Activated CD4-positive, alpha-beta T cell treated with anti-CD3 and anti-CD28 coated beads, Interleukin-2, amount 10 ng/mL, durations not matched to agents 7 days and 5 days (primary cell): Measurements from ENCODE around the gene KRTAP5-10. TPM values are rescaled to one million over a fixed set of nuclear protein-coding genes. Genes with fewer than 3 reads are reported as not detected.
"Not testable (repeated sequence)": the region's sequence is repeated elsewhere in the genome, so short reads cannot be mapped to it uniquely, and the experiment has no call there.

Experiments used
- CTCF ChIA-PET: fragments of 350-600 bp; sonication (Branson Sonifier 250); formaldehyde crosslinking; loops from one replicate; lab custom pipeline; 2021; ENCODE audit warnings: antibody characterized with exemption; lab: Charles Lee
- POLR2A ChIA-PET: fragments of 350-600 bp; sonication (Branson Sonifier 250); formaldehyde crosslinking; loops from one replicate; lab custom pipeline; 2021; ENCODE audit warnings: antibody characterized with exemption; lab: Charles Lee
- DNase-seq: peaks from one replicate; pipeline ENCODE4 v3.0.0-alpha.2; 2020
- H3K27ac Mint-ChIP-seq: one replicate; pipeline ENCODE4 v1.8.0; 2021; ENCODE audit warnings: mild to moderate bottlenecking, moderate library complexity, mixed read lengths
- H3K27me3 Mint-ChIP-seq: one replicate; pipeline ENCODE4 v1.8.0; 2021; ENCODE audit warnings: mixed read lengths
- H3K36me3 Mint-ChIP-seq: one replicate; pipeline ENCODE4 v1.8.0; 2021; ENCODE audit warnings: low read depth, mixed read lengths
- H3K4me1 Mint-ChIP-seq: one replicate; pipeline ENCODE4 v1.8.0; 2021; ENCODE audit warnings: mixed read lengths
- H3K4me3 Mint-ChIP-seq: one replicate; pipeline ENCODE4 v1.8.0; 2021; ENCODE audit warnings: mild to moderate bottlenecking, moderate library complexity, mixed read lengths
- H3K9me3 Mint-ChIP-seq: one replicate; pipeline ENCODE4 v1.8.0; 2021; ENCODE audit warnings: mixed read lengths
- total RNA-seq, 2 experiments: library from RNA; stranded (reverse); gene quantifications; one replicate each; pipeline ENCODE4 v1.2.3, GENCODE V29; 2021

The KRTAP5-10 gene
- total RNA-seq, 2 experiments from 2014 or later = not detected

- DNase-seq = no peak
- Mint-ChIP-seq H3K27me3 (peaks cover 5% of the 10 kb centered on the region), H3K4me3 (no peak overlapping the region), H3K36me3 (no peaks in the 10 kb centered on the region), H3K4me1 (no peaks in the 10 kb centered on the region), H3K27ac (no peak overlapping the region), H3K9me3 (no peaks in the 10 kb centered on the region)
- ChIA-PET POLR2A (no interaction called here), CTCF (no interaction called here)
Observed at GRCh38 chr11:71568704-71569349, 3.5 kb downstream of the KRTAP5-10 start.

GRCh38 chr11:71571101-71571850 is 5.9 kb downstream of the KRTAP5-10 start:
- not testable (repeated sequence) for H3K4me3 Mint-ChIP-seq

GRCh38 chr11:71572811-71573210 is 7.4 kb downstream of the KRTAP5-10 start:
- H3K4me3 Mint-ChIP-seq = no peak overlapping the region
- no peaks in the 10 kb centered on the region for H3K36me3 Mint-ChIP-seq
- no peak overlapping the region for H3K27ac Mint-ChIP-seq
- ChIA-PET POLR2A (no interaction called here), CTCF (no interaction called here)
- H3K9me3 Mint-ChIP-seq = no peaks in the 10 kb centered on the region
- no peak for DNase-seq
- H3K27me3 Mint-ChIP-seq = peaks cover 5% of the 10 kb centered on the region
- H3K4me1 Mint-ChIP-seq = no peaks in the 10 kb centered on the region

More at GRCh38 chr11:71571101-71571850, 5.9 kb downstream of the KRTAP5-10 start:
- H3K27me3 Mint-ChIP-seq, H3K27ac Mint-ChIP-seq, H3K36me3 Mint-ChIP-seq, CTCF ChIA-PET, DNase-seq, H3K9me3 Mint-ChIP-seq, POLR2A ChIA-PET, H3K4me1 Mint-ChIP-seq: not testable (repeated sequence)

GRCh38 chr11:71574418-71574817 is 9.1 kb downstream of the KRTAP5-10 start:
- no peak overlapping the region for H3K4me3 Mint-ChIP-seq
- no peak for DNase-seq
- POLR2A ChIA-PET = no interaction called here
- H3K9me3 Mint-ChIP-seq = no peaks in the 10 kb centered on the region
- CTCF ChIA-PET = no interaction called here
- peaks cover 5% of the 10 kb centered on the region for H3K27me3 Mint-ChIP-seq
- H3K36me3 Mint-ChIP-seq = no peaks in the 10 kb centered on the region
- H3K4me1 Mint-ChIP-seq = no peaks in the 10 kb centered on the region
- H3K27ac Mint-ChIP-seq = no peak overlapping the region

GRCh38 chr11:71575723-71576424 is 10.5 kb downstream of the KRTAP5-10 start:
- peaks cover 2% of the 10 kb centered on the region for H3K4me1 Mint-ChIP-seq
- CTCF ChIA-PET = no interaction called here
- no peaks in the 10 kb centered on the region for H3K36me3 Mint-ChIP-seq
- H3K9me3 Mint-ChIP-seq = no peaks in the 10 kb centered on the region
- H3K27ac Mint-ChIP-seq = no peak overlapping the region
- no peak overlapping the region for H3K4me3 Mint-ChIP-seq
- DNase-seq = no peak
- POLR2A ChIA-PET = no interaction called here
- H3K27me3 Mint-ChIP-seq = peaks cover 11% of the 10 kb centered on the region

- peaks cover 13% of the 10 kb centered on the region for H3K27me3 Mint-ChIP-seq
- H3K36me3 Mint-ChIP-seq, H3K4me3 Mint-ChIP-seq, POLR2A ChIA-PET, H3K9me3 Mint-ChIP-seq, H3K4me1 Mint-ChIP-seq, CTCF ChIA-PET, H3K27ac Mint-ChIP-seq, DNase-seq: not testable (repeated sequence)
Observed at GRCh38 chr11:71576688-71577465, 11.5 kb downstream of the KRTAP5-10 start.

- ChIA-PET POLR2A (no interaction called here), CTCF (no interaction called here)
- Mint-ChIP-seq H3K4me1 (peaks cover 2% of the 10 kb centered on the region), H3K4me3 (no peak overlapping the region), H3K27me3 (peaks cover 13% of the 10 kb centered on the region), H3K9me3 (no peaks in the 10 kb centered on the region), H3K36me3 (no peaks in the 10 kb centered on the region), H3K27ac (no peak overlapping the region)
- DNase-seq = no peak
Observed at GRCh38 chr11:71577469-71578004, 12.2 kb downstream of the KRTAP5-10 start.

GRCh38 chr11:71579513-71579912 is 14.2 kb downstream of the KRTAP5-10 start:
- H3K4me3 Mint-ChIP-seq, CTCF ChIA-PET: not testable (repeated sequence)

GRCh38 chr11:71580057-71581003 is 15.0 kb downstream of the KRTAP5-10 start:
- no peak overlapping the region for H3K4me3 Mint-ChIP-seq
- no peaks in the 10 kb centered on the region for H3K36me3 Mint-ChIP-seq
- POLR2A ChIA-PET = no interaction called here
- H3K9me3 Mint-ChIP-seq = no peaks in the 10 kb centered on the region
- no peak overlapping the region for H3K27ac Mint-ChIP-seq
- H3K27me3 Mint-ChIP-seq = peaks cover 13% of the 10 kb centered on the region
- peak; percentile 27 for DNase-seq
- CTCF ChIA-PET = no interaction called here
- H3K4me1 Mint-ChIP-seq = peaks cover 2% of the 10 kb centered on the region

More at GRCh38 chr11:71579513-71579912, 14.2 kb downstream of the KRTAP5-10 start:
- DNase-seq, H3K27ac Mint-ChIP-seq, H3K9me3 Mint-ChIP-seq, H3K36me3 Mint-ChIP-seq, POLR2A ChIA-PET, H3K4me1 Mint-ChIP-seq: not testable (repeated sequence)
- H3K27me3 Mint-ChIP-seq = peaks cover 16% of the 10 kb centered on the region

GRCh38 chr11:71581826-71582225 is 16.5 kb downstream of the KRTAP5-10 start:
- Mint-ChIP-seq H3K4me1 (peaks cover 2% of the 10 kb centered on the region), H3K9me3 (no peaks in the 10 kb centered on the region), H3K27ac (no peak overlapping the region), H3K36me3 (no peaks in the 10 kb centered on the region), H3K4me3 (no peak overlapping the region), H3K27me3 (peaks cover 11% of the 10 kb centered on the region)
- ChIA-PET POLR2A (no interaction called here), CTCF (no interaction called here)
- DNase-seq = no peak

- no peak within 1 kb of the TSS for H3K27ac Mint-ChIP-seq
- peaks cover 11% of the 10 kb centered on the region for H3K27me3 Mint-ChIP-seq
- H3K4me3 Mint-ChIP-seq = no peak within 1 kb of the TSS
- no peaks in the 10 kb centered on the region for H3K9me3 Mint-ChIP-seq
- H3K4me1 Mint-ChIP-seq = peaks cover 2% of the 10 kb centered on the region
- POLR2A ChIA-PET = no interaction called here
- CTCF ChIA-PET = no interaction called here
- no peaks in the 10 kb centered on the region for H3K36me3 Mint-ChIP-seq
- DNase-seq = no peak
Observed at GRCh38 chr11:71582309-71582895, 17.0 kb downstream of the KRTAP5-10 start, which contains the start of gene KRTAP5-11. TSS of gene KRTAP5-11 (minus strand) at chr11:71582875. CDS start at chr11:71582837, 38 bp downstream.
